ENCODE results near the gene AHNAK.
A peak's percentile ranks its signal among the peaks of the same experiment; 100 is the strongest.

AHNAK gene

GRCh38 chr11:62497132-62497801 lies 49.3 kb downstream of the AHNAK start:
- DNase-seq (ENCODE audit: low read depth in 3 of 3) = peak in 1 of 3 donors; percentile 3

- DNase-seq (ENCODE audit: low read depth in 3 of 3) = no peak
These were observed 49.9 kb downstream of the AHNAK start for GRCh38 chr11:62496676-62497075.

GRCh38 chr11:62494246-62494645 lies 52.4 kb downstream of the AHNAK start:
- no peak for DNase-seq (ENCODE audit: low read depth in 3 of 3)

GRCh38 chr11:62493801-62494200 lies 52.8 kb downstream of the AHNAK start:
- no peak for DNase-seq (ENCODE audit: low read depth in 3 of 3)

GRCh38 chr11:62492586-62492985 lies 54.0 kb downstream of the AHNAK start:
- DNase-seq (ENCODE audit: low read depth in 3 of 3) = no peak

- DNase-seq (ENCODE audit: low read depth in 3 of 3) = no peak
These were observed 54.9 kb downstream of the AHNAK start for GRCh38 chr11:62491571-62492329.

GRCh38 chr11:62489204-62489603 lies 57.4 kb downstream of the AHNAK start:
- DNase-seq (ENCODE audit: low read depth in 3 of 3) = no peak

- no peak for DNase-seq (ENCODE audit: low read depth in 3 of 3)
These were observed 58.7 kb downstream of the AHNAK start for GRCh38 chr11:62487738-62488551.

GRCh38 chr11:62487136-62487535 lies 59.5 kb downstream of the AHNAK start:
- DNase-seq (ENCODE audit: low read depth in 3 of 3) = no peak

GRCh38 chr11:62484352-62484751 lies 62.3 kb downstream of the AHNAK start:
- DNase-seq (ENCODE audit: low read depth in 3 of 3) = no peak

- DNase-seq (ENCODE audit: low read depth in 3 of 3) = no peak
These were observed 63.9 kb downstream of the AHNAK start for GRCh38 chr11:62482753-62483152.

GRCh38 chr11:62479631-62480201 lies 66.9 kb downstream of the AHNAK start:
- no peak for DNase-seq (ENCODE audit: low read depth in 3 of 3)

- DNase-seq (ENCODE audit: low read depth in 3 of 3) = no peak
These were observed 68.7 kb downstream of the AHNAK start for GRCh38 chr11:62477927-62478326.

- DNase-seq (ENCODE audit: low read depth in 3 of 3) = no peak
These were observed 74.3 kb downstream of the AHNAK start for GRCh38 chr11:62472063-62472884.

GRCh38 chr11:62471603-62472002 lies 75.0 kb downstream of the AHNAK start:
- no peak for DNase-seq (ENCODE audit: low read depth in 3 of 3)

- DNase-seq (ENCODE audit: low read depth in 3 of 3) = no peak
These were observed 78.0 kb downstream of the AHNAK start for GRCh38 chr11:62468577-62468976.

- no peak for DNase-seq (ENCODE audit: low read depth in 3 of 3)
These were observed 80.2 kb downstream of the AHNAK start for GRCh38 chr11:62466444-62466843.

GRCh38 chr11:62464655-62465054 lies 82.0 kb downstream of the AHNAK start:
- no peak for DNase-seq (ENCODE audit: low read depth in 3 of 3)

GRCh38 chr11:62463121-62463542 lies 83.5 kb downstream of the AHNAK start:
- no peak for DNase-seq (ENCODE audit: low read depth in 3 of 3)

GRCh38 chr11:62462508-62462892 lies 84.1 kb downstream of the AHNAK start:
- no peak for DNase-seq (ENCODE audit: low read depth in 3 of 3)

Data from stimulated activated CD4-positive, alpha-beta T cell treated with anti-CD3 and anti-CD28 coated beads, TNF-alpha, amount 100 ng/mL, for 48 hours (primary cell).